GM23338 (cell line): Measurements from ENCODE around the gene SERPINA3.

ENCODE experiments used
- ETS1 ChIP-seq: IDR thresholded peaks from 2 replicates; pipeline ENCODE4 v1.6.1; 2016; ENCODE audit warnings: antibody characterized with exemption
- EZH2 ChIP-seq: fragments of 200-600 bp; sonication (generic); IDR thresholded peaks from one replicate; pipeline ENCODE4 v1.8.0; 2017; ENCODE audit warnings: antibody characterized with exemption, mild to moderate bottlenecking, low read depth; ENCODE audit not compliant: unreplicated experiment
- EZH2phosphoT487 ChIP-seq: fragments of 200-600 bp; sonication (generic); IDR thresholded peaks from one replicate; pipeline ENCODE4 v1.8.1; 2018; ENCODE audit warnings: antibody characterized with exemption; ENCODE audit not compliant: unreplicated experiment
- POLR2AphosphoS5 ChIP-seq: IDR thresholded peaks from 2 replicates; pipeline ENCODE4 v1.6.1; 2016; ENCODE audit warnings: antibody characterized with exemption, low read depth
- TF ChIP-seq, protein P1 (sequence below), 2 experiments: fragments of 200-600 bp in 1 of 2; sonication (generic) in 1 of 2; conservative IDR thresholded peaks; 2 replicates each; pipeline versions ENCODE4 v1.5.1 to v1.6.1; 2016 to 2017; ENCODE audit warnings: antibody characterized with exemption in 2 of 2, low read depth in 2 of 2, mild to moderate bottlenecking in 2 of 2, moderate library complexity in 1 of 2

DNA sequence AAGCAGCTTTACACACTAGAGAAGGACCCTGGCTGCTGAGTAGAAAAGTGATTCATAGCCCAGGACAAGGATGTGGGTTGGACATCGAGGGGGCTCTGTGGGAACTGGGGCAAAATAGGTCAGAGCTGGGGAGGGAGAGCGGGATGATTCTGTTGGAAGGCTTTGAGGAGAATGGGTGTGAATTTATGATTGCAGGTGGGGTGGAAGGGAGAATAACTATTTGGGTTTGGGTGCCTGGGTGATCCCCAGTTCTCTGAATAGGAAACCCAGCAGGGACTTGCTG, 13.1 kb downstream of the SERPINA3 start:
- TF ChIP-seq EZH2phosphoT487, result no peak
- TF ChIP-seq, protein P1, sequence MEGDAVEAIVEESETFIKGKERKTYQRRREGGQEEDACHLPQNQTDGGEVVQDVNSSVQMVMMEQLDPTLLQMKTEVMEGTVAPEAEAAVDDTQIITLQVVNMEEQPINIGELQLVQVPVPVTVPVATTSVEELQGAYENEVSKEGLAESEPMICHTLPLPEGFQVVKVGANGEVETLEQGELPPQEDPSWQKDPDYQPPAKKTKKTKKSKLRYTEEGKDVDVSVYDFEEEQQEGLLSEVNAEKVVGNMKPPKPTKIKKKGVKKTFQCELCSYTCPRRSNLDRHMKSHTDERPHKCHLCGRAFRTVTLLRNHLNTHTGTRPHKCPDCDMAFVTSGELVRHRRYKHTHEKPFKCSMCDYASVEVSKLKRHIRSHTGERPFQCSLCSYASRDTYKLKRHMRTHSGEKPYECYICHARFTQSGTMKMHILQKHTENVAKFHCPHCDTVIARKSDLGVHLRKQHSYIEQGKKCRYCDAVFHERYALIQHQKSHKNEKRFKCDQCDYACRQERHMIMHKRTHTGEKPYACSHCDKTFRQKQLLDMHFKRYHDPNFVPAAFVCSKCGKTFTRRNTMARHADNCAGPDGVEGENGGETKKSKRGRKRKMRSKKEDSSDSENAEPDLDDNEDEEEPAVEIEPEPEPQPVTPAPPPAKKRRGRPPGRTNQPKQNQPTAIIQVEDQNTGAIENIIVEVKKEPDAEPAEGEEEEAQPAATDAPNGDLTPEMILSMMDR (conservative IDR thresholded peaks at IDR 0.05; ENCODE audit: low read depth in 2 of 2), result no peak
- no peak for TF ChIP-seq EZH2
- TF ChIP-seq POLR2AphosphoS5, result no peak
- TF ChIP-seq ETS1, result no peak
